Prostate gland (tissue), 2 donors: Measurements from ENCODE around the gene SNUPN. TPM values are rescaled to one million over a fixed set of nuclear protein-coding genes. Genes with fewer than 3 reads are reported as not detected.

Source experiments
- DNase-seq: peaks from one replicate; pipeline ENCODE4 v3.0.0-alpha.2; 2019; ENCODE audit warnings: low spot score
- H3K27ac ChIP-seq, 2 donors: fragments of 200-600 bp; sonication (generic); 2 replicates each; pipeline ENCODE4 v1.5.1; 2017 to 2019
- H3K27me3 ChIP-seq: fragments of 200-600 bp; sonication (generic); replicated peaks from 2 replicates; pipeline ENCODE4 v1.5.1; 2019; ENCODE audit not compliant: insufficient read depth
- H3K36me3 ChIP-seq, 2 donors: fragments of 200-600 bp; sonication (generic); 1 replicate in 1 of 2; 2 replicates in 1 of 2; pipeline versions ENCODE4 v1.5.1 to v1.8.1; 2017 to 2019
- H3K4me1 ChIP-seq: fragments of 200-600 bp; sonication (generic); replicated peaks from 2 replicates; pipeline ENCODE4 v1.5.1; 2019
- H3K4me3 ChIP-seq, 2 donors: fragments of 200-600 bp; sonication (generic); 2 replicates each; pipeline ENCODE4 v1.5.1; 2017 to 2019
- H3K9me3 ChIP-seq: fragments of 200-600 bp; sonication (generic); 2 replicates; pipeline ENCODE4 v1.5.1; 2017
- POLR2A ChIP-seq: fragments of 450-650 bp; IDR thresholded peaks from one replicate; pipeline ENCODE4 v1.6.1; 2016; ENCODE audit warnings: antibody characterized with exemption, mild to moderate bottlenecking
- POLR2AphosphoS5 ChIP-seq: sonication (generic); formaldehyde crosslinking; IDR thresholded peaks from one replicate; pipeline ENCODE4 v1.6.1; 2017; ENCODE audit warnings: antibody characterized with exemption
- WGBS: methylation state at CpG from one replicate; pipeline ENCODE4 v1.1.5; 2018; 5-methylcytosine and 5-hydroxymethylcytosine counted together
- intact Hi-C: fragments of 100-400 bp; cut with DNase I; formaldehyde crosslinking; loops from one replicate; pipeline ENCODE4 v1.14.2; 2022
- total RNA-seq, 2 donors: library from RNA; depleted of rRNA; stranded (reverse); fragments of >200 nt; gene quantifications; one replicate each; pipeline ENCODE4 v1.1.0, GENCODE V29; 2016
- TF ChIP-seq, protein P1 (sequence below), 4 experiments: fragments of 200-600 bp in 2 of 4; fragments of 450-650 bp in 2 of 4; sonication (generic) in 2 of 4; IDR thresholded peaks; 1 replicate in 3 of 4; 2 replicates in 1 of 4; pipeline ENCODE4 v1.5.1; 2016 to 2019; ENCODE audit warnings: antibody characterized with exemption in 4 of 4, mild to moderate bottlenecking in 2 of 4, moderate library complexity in 2 of 4

The SNUPN gene
- total RNA-seq, 2 donors from 2014 or later = 17.7 to 21.6 TPM

DNA sequence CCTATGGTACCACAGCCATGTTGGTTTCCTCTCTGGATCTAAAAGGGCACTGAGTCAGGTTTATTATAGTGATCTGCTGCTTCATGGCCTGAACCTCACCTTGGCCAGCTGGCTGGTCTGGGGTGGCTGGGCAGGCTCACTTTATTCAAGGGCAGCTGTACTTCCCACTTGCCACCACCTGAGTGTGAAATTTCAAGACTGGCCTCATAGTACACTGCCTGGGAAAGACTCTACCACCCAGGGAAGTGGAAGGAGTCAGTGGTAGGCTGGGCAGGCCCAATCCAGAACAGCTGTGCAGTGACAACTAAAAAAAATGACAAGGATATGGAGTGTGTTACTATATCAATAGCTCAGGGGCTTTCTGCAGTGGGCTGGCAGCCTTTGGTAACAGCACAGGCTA, 8.8 kb downstream of the SNUPN start:
- TF ChIP-seq, protein P1, sequence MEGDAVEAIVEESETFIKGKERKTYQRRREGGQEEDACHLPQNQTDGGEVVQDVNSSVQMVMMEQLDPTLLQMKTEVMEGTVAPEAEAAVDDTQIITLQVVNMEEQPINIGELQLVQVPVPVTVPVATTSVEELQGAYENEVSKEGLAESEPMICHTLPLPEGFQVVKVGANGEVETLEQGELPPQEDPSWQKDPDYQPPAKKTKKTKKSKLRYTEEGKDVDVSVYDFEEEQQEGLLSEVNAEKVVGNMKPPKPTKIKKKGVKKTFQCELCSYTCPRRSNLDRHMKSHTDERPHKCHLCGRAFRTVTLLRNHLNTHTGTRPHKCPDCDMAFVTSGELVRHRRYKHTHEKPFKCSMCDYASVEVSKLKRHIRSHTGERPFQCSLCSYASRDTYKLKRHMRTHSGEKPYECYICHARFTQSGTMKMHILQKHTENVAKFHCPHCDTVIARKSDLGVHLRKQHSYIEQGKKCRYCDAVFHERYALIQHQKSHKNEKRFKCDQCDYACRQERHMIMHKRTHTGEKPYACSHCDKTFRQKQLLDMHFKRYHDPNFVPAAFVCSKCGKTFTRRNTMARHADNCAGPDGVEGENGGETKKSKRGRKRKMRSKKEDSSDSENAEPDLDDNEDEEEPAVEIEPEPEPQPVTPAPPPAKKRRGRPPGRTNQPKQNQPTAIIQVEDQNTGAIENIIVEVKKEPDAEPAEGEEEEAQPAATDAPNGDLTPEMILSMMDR (IDR thresholded peaks at IDR 0.05) = no peak
- TF ChIP-seq POLR2AphosphoS5 (no peak), POLR2A (no peak)
- DNase-seq = no peak
- no peaks in the 10 kb centered on the region for H3K4me1 ChIP-seq
- no peaks in the 10 kb centered on the region for H3K9me3 ChIP-seq
- H3K36me3 ChIP-seq = peaks cover 0 to 5% of the 10 kb centered on the region in 2 donors
- no peak overlapping the region for H3K4me3 ChIP-seq
- H3K27ac ChIP-seq = no peak overlapping the region
- intact Hi-C loops = no loop called here
- H3K27me3 ChIP-seq = no peaks in the 10 kb centered on the region

DNA sequence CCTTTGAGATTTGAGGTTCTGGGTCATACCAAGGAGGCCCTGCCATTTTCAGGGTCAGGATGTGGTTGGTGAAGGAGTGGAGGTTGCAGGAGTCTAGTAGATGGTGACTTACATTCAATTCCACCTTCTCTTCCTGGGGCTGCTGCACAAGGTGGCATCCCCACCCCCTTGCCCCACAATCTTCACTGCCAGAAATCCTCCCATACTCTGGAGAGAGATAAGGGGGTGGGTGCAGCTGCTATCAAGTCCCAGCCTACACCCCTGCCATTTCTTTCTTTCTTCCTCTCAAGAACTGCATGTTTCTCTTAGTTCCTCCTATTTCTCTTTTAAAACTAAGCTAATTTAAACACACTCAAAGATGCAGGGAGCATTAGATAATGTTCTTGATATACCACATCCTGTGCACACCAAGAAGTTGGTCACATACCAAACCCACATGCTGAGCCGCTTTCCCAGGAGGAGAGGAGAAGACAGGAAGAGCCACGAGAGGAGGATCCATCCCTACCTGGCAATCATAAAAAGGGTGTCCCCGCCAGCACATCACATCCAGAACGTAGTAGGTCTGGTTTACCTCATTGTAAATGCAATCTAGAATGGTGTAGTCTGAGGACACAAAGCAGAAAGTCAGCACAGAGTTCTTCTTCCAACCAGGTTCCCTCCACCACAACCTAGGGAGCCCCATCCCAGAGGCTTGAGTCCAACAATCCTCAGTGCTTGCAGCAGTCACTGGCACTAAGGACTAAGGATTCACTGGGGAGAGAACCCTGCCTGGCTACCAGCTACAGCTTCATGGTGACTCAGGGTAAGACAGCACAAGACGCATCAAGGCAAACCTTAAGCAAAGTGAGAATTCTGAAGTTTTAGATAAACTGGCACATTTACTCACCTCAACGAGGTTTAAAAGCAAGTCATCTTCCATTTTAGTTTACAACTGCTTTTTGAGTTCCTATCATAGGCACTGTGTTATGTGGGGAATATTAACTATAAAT, 18.5 kb downstream of the SNUPN start:
- intact Hi-C loops = no loop called here
- no peaks in the 10 kb centered on the region for H3K9me3 ChIP-seq
- no peaks in the 10 kb centered on the region for H3K4me1 ChIP-seq
- TF ChIP-seq, protein P1 (IDR thresholded peaks at IDR 0.05) = no peak
- TF ChIP-seq POLR2AphosphoS5 = no peak
- no peak overlapping the region for H3K27ac ChIP-seq
- H3K4me3 ChIP-seq = no peak overlapping the region
- no peaks in the 10 kb centered on the region for H3K27me3 ChIP-seq
- WGBS = 88% methylated on average over 6 of the region's 6 CpGs
- DNase-seq = no peak
- peaks cover 8 to 19% of the 10 kb centered on the region in 2 donors for H3K36me3 ChIP-seq

DNA sequence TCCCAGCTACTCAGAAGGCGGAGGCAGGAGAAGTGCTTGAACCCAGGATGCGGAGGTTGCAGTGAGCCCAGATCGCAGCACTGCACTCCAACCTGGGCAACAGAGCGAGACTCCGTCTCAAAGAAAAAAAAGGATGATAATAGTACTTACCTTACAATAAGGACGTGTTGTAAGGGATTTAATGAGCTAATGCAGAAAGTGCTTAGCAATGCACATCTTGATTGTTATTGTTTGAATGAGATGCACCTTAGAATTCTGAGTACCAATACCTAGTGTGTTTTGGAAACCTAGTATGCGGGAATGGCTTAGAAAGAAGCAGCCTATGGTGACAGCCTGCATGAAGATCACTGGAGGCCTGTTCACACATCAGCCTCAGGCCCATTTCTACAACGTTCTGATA, 19.5 kb downstream of the SNUPN start:
- TF ChIP-seq, protein P1 (IDR thresholded peaks at IDR 0.05) = no peak
- TF ChIP-seq POLR2AphosphoS5 (no peak), POLR2A (no peak)
- 92% methylated on average over 8 of the region's 8 CpGs for WGBS
- Histone ChIP-seq H3K4me3 (no peak overlapping the region), H3K4me1 (no peaks in the 10 kb centered on the region), H3K36me3 (peaks cover 8 to 19% of the 10 kb centered on the region in 2 donors), H3K27me3 (no peaks in the 10 kb centered on the region), H3K27ac (no peak overlapping the region), H3K9me3 (no peaks in the 10 kb centered on the region)
- no peak for DNase-seq
- intact Hi-C loops = no loop called here

DNA sequence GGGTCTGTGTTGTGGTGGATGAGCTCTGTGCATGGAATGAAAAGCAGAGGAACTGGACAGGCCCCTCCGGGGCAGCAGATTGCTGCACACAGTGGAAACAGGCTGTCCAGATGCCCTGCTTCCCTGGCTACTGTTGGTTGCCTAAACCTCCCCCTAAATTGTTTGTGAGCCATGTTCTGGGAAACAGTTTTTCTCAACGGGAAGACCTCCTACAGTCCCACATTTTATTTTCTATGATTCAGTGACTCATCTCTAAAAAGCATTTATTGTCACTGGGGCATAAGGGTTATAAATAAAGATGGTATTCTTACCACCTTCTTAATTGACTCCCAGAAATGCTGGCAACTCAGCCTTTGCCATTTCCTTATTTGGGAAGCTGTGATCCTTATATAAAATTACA, 26.1 kb downstream of the SNUPN start:
- intact Hi-C loops = no loop called here
- no peak overlapping the region for H3K27ac ChIP-seq
- no peaks in the 10 kb centered on the region for H3K36me3 ChIP-seq
- H3K4me3 ChIP-seq = no peak overlapping the region
- DNase-seq = no peak
- TF ChIP-seq POLR2A (no peak), POLR2AphosphoS5 (no peak)
- TF ChIP-seq, protein P1 (IDR thresholded peaks at IDR 0.05) = no peak
- H3K27me3 ChIP-seq = no peaks in the 10 kb centered on the region
- H3K4me1 ChIP-seq = no peaks in the 10 kb centered on the region
- 40% methylated on average over 2 of the region's 2 CpGs for WGBS
- H3K9me3 ChIP-seq = no peaks in the 10 kb centered on the region

DNA sequence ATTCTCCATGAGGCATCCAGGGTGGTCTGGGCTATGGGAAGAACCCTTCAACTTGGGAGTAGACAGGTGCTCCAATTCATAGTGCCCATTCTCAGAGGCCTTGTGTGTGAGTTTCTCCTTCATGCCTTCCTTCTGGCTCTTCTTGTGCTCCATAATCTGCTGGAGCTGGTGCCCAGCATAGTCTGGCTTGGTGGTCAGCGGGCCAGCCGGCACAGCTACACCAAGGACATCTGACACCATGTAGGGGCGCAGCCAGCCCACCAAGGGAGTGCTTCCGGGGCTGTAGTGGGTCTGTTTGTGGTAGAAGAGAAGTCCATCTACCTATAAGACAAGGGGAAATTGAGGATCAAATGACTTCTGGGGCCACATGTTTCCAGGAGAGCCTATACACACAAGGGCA, 27.2 kb downstream of the SNUPN start:
- Histone ChIP-seq H3K27ac (no peak overlapping the region), H3K4me1 (no peaks in the 10 kb centered on the region), H3K4me3 (no peak overlapping the region), H3K9me3 (no peaks in the 10 kb centered on the region), H3K36me3 (no peaks in the 10 kb centered on the region), H3K27me3 (no peaks in the 10 kb centered on the region)
- no peak for TF ChIP-seq POLR2AphosphoS5
- TF ChIP-seq POLR2A = no peak
- TF ChIP-seq, protein P1 (IDR thresholded peaks at IDR 0.05) = no peak
- intact Hi-C loops = no loop called here
- DNase-seq = no peak
- 98% methylated on average over 4 of the region's 4 CpGs for WGBS
